GM21367 (cell line): ENCODE measurements around the gene CAPN2.

Experiments
- ATAC-seq: cut with Tn5 transposase; IDR thresholded peaks from one replicate; pipeline ENCODE4 v1.9.1; 2021; ENCODE audit not compliant: unreplicated experiment

Gene CAPN2

DNA sequence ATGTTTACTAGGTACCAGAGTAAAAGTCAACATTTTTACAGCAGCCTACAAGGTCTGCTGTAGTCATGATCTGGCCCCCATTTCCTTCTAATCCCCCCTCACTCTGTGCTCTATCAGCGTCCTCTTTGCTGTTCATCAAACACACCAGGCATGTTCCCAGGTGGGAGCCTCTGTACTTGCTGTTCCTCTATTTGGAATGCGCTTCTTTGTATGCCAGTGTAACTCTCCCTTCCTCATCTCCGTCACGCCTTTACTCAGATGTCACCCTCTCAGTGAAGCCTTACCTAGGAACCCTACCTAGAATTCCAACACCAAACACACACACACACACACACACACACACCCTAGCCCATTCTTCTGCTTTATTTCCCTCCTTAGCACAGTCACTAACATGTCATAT is 112.4 kb downstream of the CAPN2 start:
- no peak for ATAC-seq
